Measurements from ENCODE around the gene SPATC1L. TPM values are rescaled to one million over a fixed set of nuclear protein-coding genes. Genes with fewer than 3 reads are reported as not detected.

The SPATC1L gene
- total and polyA plus RNA-seq, 2 donors (not counting 3 experiments of a cell fraction or from before 2014, with no cell fraction given) = 11.5 to 15.3 TPM

DNA sequence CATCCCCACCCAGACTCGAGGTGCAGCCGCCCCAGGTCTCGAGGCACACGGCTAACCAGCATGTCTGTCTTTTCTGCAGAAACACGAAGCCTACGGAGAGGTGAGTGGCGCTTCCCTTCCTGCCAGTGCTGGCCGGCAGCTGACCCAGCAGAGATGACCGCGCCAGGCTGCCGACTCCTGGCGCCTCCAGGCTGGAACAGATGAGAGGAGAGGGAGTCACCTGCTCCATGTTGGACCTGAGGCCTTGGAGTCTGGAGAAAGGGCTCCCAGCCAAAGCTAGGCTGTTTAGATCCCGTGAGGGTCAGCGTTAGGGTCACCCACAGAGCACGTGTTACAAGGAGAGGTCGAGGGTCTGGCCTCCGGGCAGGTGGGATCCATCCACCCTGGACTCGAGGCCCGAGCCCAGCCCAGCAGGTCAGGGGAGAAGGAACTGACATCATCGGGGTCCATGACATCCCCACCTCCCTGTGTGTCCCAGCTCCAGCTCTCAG, 71.5 kb downstream of the SPATC1L start:
- Histone ChIP-seq H4K20me1 (replicated peaks; ENCODE audit: control insufficient read depth, extremely low read depth, insufficient read depth, low read length) (no peaks in the 10 kb centered on the region), H3K79me2 (ENCODE audit: control insufficient read depth, insufficient read depth, low read length) (no peaks in the 10 kb centered on the region), H3K4me3 (replicated peaks in 1 of 3; ENCODE audit: insufficient read depth in 1 of 3, low read depth in 1 of 3, low read length in 3 of 3) (no peak overlapping the region), H3K27ac (ENCODE audit: insufficient read depth, low read depth, low read length) (no peak overlapping the region), H2AFZ (ENCODE audit: low read depth, low read length) (no peak overlapping the region), H3K4me1 (ENCODE audit: control insufficient read depth, extremely low read depth, insufficient read depth, low read length) (no peaks in the 10 kb centered on the region), H3K9me3 (replicated peaks; ENCODE audit: control insufficient read depth, insufficient read depth, low read length) (no peaks in the 10 kb centered on the region), H3K27me3 (ENCODE audit: control insufficient read depth in 2 of 2, insufficient read depth in 2 of 2, low read length in 2 of 2) (no peaks in the 10 kb centered on the region), H3K9me1 (replicated peaks; ENCODE audit: control insufficient read depth, extremely low read depth, insufficient read depth, low read length) (no peaks in the 10 kb centered on the region), H3K4me2 (ENCODE audit: insufficient read depth, low read length) (no peak overlapping the region), H3K9ac (replicated peaks; ENCODE audit: extremely low read depth, insufficient read depth, low read length) (no peak overlapping the region), H3K36me3 (ENCODE audit: control insufficient read depth in 2 of 2, extremely low read depth in 1 of 2, insufficient read depth in 2 of 2, low read length in 2 of 2) (no peaks in the 10 kb centered on the region)
- dilution Hi-C loops (cut with MboI; ENCODE audit: extremely low pct_ligation_motif_present, low sequenced_read_pairs) = no loop called here
- TF ChIP-seq, protein P1, sequence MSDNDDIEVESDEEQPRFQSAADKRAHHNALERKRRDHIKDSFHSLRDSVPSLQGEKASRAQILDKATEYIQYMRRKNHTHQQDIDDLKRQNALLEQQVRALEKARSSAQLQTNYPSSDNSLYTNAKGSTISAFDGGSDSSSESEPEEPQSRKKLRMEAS (IDR thresholded peaks at IDR 0.05; ENCODE audit: insufficient read depth, insufficient read length) = no peak
- TF ChIP-seq EZH2 (IDR thresholded peaks at IDR 0.05; ENCODE audit: borderline replicate concordance, low read depth, low read length, severe bottlenecking) (no peak), POLR2AphosphoS5 (IDR thresholded peaks at IDR 0.05; ENCODE audit: insufficient read depth, low read depth, low read length) (no peak), POLR2A (IDR thresholded peaks at IDR 0.05; ENCODE audit: low read depth, low read length) (no peak), FOS (IDR thresholded peaks at IDR 0.05; ENCODE audit: borderline replicate concordance, insufficient read depth, low read length) (no peak), GATA2 (IDR thresholded peaks at IDR 0.05; ENCODE audit: insufficient read depth, insufficient read length, low read depth, low read length) (no peak), JUN (IDR thresholded peaks at IDR 0.05; ENCODE audit: borderline replicate concordance, insufficient read depth, insufficient read length, low read depth) (no peak)
- TF ChIP-seq, protein P2, sequence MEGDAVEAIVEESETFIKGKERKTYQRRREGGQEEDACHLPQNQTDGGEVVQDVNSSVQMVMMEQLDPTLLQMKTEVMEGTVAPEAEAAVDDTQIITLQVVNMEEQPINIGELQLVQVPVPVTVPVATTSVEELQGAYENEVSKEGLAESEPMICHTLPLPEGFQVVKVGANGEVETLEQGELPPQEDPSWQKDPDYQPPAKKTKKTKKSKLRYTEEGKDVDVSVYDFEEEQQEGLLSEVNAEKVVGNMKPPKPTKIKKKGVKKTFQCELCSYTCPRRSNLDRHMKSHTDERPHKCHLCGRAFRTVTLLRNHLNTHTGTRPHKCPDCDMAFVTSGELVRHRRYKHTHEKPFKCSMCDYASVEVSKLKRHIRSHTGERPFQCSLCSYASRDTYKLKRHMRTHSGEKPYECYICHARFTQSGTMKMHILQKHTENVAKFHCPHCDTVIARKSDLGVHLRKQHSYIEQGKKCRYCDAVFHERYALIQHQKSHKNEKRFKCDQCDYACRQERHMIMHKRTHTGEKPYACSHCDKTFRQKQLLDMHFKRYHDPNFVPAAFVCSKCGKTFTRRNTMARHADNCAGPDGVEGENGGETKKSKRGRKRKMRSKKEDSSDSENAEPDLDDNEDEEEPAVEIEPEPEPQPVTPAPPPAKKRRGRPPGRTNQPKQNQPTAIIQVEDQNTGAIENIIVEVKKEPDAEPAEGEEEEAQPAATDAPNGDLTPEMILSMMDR (IDR thresholded peaks at IDR 0.05; ENCODE audit: extremely low read depth in 1 of 2, insufficient read depth in 1 of 2, low read depth in 1 of 2, low read length in 2 of 2) = no peak
- DNase-seq (ENCODE audit: low read depth, low spot score) = no peak
- POLR2A ChIA-PET = no interaction called here
- CTCF ChIA-PET = interaction anchor here (1.2 kb wide), 1 partner anchor 31 kb away, joined by 4 read pairs; no protein-coding TSS in a partner anchor
- no peak for FAIRE-seq
- intact Hi-C loops (cut with micrococcal nuclease) = no loop called here
- BruUV-seq (replicated peaks) = no TSS peak
